Measurements from ENCODE around the gene ZNG1F. TPM values are rescaled to one million over a fixed set of nuclear protein-coding genes. Genes with fewer than 3 reads are reported as not detected.
"Not testable (repeated sequence)": the region's sequence is repeated elsewhere in the genome, so short reads cannot be mapped to it uniquely, and the experiment has no call there.

The ZNG1F gene
- total RNA-seq (2014; rRNA removed; shearing (Covaris generic); ENCODE audit: low replicate concordance) = 0.07 and 3.2 TPM in 2 replicates

GRCh38 chr9:41189217-41189616 is at the start of gene ZNG1F:
Gene ZNG1F, minus strand, starts transcription at chr9:41189317. Its CDS starts 59 bp downstream, at chr9:41189258.
- in situ Hi-C loops (cut with HindIII; ENCODE audit: low pct_unique_long_range_greater_than_20kb, low sequenced_read_pairs); DNase-seq (ENCODE audit: low read depth): not testable (repeated sequence)

GRCh38 chr9:41237110-41237749 is 48.1 kb upstream of the ZNG1F start:
- in situ Hi-C loops (cut with HindIII; ENCODE audit: low pct_unique_long_range_greater_than_20kb, low sequenced_read_pairs); DNase-seq (ENCODE audit: low read depth): not testable (repeated sequence)

DNA sequence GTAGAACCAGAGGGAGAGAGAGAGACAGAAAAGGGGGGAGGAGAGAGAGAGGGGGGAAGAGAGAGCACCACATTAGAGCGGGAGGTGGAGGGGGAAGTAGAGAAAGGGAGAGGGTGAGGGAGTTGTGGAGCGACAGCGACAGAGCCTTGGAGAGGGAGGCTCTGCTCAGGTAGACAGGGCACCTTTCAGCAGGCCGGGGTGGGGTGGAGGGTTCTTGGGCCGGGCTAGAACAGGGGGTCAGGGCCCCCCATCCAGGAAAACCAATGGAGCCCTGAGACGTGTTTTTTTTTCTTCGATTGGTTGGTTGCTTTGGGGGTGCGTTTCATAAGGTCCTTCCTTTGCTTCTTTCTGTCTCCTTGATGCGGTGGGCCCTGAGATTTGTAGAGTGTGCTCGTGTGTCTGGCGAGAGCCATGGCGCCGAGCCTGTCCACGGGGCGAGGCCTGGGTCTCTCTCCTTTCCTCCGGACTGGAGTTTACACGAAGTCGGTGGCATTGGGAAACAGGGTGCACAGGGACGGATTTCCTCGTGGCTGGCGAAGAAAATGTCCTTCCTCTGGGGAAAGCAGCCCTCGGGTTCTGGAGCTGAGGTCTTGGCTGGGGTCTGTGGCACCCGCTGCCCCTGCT is 47.5 kb upstream of the ZNG1F start:
- in situ Hi-C loops (cut with HindIII; ENCODE audit: low pct_unique_long_range_greater_than_20kb, low sequenced_read_pairs); DNase-seq (ENCODE audit: low read depth): not testable (repeated sequence)

GRCh38 chr9:41234811-41235805 is 46.0 kb upstream of the ZNG1F start:
- in situ Hi-C loops (cut with HindIII; ENCODE audit: low pct_unique_long_range_greater_than_20kb, low sequenced_read_pairs); DNase-seq (ENCODE audit: low read depth): not testable (repeated sequence)

DNA sequence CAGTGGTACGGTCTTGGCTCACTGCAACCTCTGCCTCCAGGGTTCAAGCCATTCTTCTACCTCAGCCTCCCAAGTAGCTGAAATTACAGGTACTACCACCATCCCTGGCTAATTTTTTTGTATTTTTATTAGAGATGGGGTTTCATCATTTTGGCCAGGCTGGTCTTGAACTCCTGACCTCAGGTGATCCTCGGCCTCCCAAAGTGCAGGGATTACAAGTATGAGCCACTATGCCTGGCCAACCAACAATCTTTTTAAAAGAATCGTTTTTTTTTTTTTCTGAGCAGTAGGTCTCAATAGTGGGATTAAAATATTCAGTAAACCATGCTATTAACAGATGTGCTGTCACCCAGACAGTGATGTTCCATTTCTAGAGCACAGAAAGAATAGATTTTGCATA is 45.1 kb upstream of the ZNG1F start:
- DNase-seq (ENCODE audit: low read depth); in situ Hi-C loops (cut with HindIII; ENCODE audit: low pct_unique_long_range_greater_than_20kb, low sequenced_read_pairs): not testable (repeated sequence)

GRCh38 chr9:41232326-41232725 is 43.2 kb upstream of the ZNG1F start:
- DNase-seq (ENCODE audit: low read depth); in situ Hi-C loops (cut with HindIII; ENCODE audit: low pct_unique_long_range_greater_than_20kb, low sequenced_read_pairs): not testable (repeated sequence)

- DNase-seq (ENCODE audit: low read depth); in situ Hi-C loops (cut with HindIII; ENCODE audit: low pct_unique_long_range_greater_than_20kb, low sequenced_read_pairs): not testable (repeated sequence)
Observed at GRCh38 chr9:41230418-41230817, 41.3 kb upstream of the ZNG1F start.

DNA sequence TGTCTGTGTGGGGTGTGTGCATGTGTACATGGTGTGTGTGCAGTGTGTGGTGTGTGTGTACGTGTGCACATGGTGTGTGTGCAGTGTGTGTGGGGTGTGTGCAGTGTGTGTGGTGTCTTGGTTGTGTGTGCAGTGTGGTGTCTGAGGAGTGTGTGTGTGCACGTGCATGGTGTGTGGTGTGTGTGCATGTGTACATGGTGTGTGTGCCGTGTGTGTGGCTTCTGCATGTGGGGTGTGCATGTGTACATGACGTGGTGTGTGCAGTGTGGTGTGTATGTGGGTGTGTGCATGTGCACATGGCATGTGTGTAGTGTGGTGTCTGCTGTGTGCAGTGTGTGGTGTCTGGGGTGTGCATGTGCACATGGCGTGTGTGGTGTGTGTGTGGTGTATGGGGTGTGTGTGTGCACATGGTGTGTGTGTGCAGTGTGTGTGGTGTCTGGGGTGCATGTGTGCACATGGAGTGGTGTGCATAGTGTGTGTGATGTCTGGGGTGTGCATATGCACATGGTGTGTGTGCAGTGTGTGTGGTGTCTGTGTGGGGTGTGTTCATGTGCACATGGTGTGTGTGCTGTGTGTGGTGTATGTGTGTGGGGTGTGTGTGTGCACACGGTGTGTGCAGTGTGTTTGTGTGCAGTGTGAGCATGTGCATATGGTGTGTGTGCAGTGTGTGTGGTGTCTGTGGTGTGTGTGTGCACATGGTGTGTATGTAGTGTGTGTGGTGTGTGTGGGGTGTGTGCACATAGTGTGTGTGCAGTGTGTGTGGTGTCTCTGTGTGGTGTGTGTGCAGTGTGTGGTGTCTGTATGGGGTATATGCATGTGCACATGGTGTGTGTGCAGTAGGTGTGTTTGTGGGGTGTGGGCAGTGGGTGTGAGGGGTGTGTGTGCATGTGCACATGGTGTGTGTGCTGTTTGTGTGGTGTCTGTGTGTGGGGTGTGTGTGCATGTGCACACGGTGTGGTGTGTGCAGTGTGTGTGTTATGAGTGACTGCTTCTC is 40.6 kb upstream of the ZNG1F start:
- in situ Hi-C loops (cut with HindIII; ENCODE audit: low pct_unique_long_range_greater_than_20kb, low sequenced_read_pairs) = no loop called here
- peak; percentile 17 for DNase-seq (ENCODE audit: low read depth)

GRCh38 chr9:41219831-41220230 is 30.7 kb upstream of the ZNG1F start:
- in situ Hi-C loops (cut with HindIII; ENCODE audit: low pct_unique_long_range_greater_than_20kb, low sequenced_read_pairs); DNase-seq (ENCODE audit: low read depth): not testable (repeated sequence)

DNA sequence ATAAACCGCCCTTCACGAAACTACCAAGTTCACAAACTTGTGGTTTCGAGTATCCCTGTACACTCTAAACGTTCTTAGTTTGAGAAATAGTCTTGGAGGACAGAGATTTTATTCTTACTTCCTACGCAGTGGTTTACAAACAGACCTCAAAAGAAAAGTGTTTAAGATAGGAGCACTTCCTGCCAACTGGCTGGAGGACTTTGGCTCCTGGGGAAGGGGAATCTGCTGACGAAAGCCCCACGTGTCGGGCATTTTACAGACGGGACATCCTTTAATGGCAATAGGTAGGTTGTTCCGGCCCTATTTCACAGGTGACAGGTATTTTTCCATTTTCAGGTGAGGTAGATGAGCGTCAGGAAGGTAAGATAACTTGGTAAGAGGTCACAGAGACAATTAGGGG is 678 bp downstream of the ZNG1F start:
- DNase-seq (ENCODE audit: low read depth); in situ Hi-C loops (cut with HindIII; ENCODE audit: low pct_unique_long_range_greater_than_20kb, low sequenced_read_pairs): not testable (repeated sequence)

DNA sequence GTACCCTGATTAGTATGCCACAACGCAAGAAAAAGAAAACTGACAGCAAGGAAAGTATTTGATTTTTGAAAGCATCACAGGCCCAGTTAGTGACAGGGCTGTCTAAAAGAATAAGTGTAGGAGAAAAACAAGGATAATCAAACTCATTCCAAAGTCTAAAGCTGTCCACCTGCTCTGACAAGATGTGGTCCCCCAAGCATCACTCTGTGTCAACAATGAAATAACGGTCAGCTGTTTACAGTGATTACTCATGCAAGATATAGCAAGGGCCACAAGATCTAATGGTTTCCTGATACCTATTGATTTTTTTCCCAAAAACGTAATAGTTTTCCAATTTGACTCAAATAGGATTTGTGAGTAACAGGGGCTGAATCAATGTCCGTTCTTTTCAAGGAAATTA is 14.1 kb downstream of the ZNG1F start:
- in situ Hi-C loops (cut with HindIII; ENCODE audit: low pct_unique_long_range_greater_than_20kb, low sequenced_read_pairs); DNase-seq (ENCODE audit: low read depth): not testable (repeated sequence)

- DNase-seq (ENCODE audit: low read depth); in situ Hi-C loops (cut with HindIII; ENCODE audit: low pct_unique_long_range_greater_than_20kb, low sequenced_read_pairs): not testable (repeated sequence)
Observed at GRCh38 chr9:41150116-41150515, 39.0 kb downstream of the ZNG1F start.

GRCh38 chr9:41141878-41142277 is 47.2 kb downstream of the ZNG1F start:
- in situ Hi-C loops (cut with HindIII; ENCODE audit: low pct_unique_long_range_greater_than_20kb, low sequenced_read_pairs); DNase-seq (ENCODE audit: low read depth): not testable (repeated sequence)

- in situ Hi-C loops (cut with HindIII; ENCODE audit: low pct_unique_long_range_greater_than_20kb, low sequenced_read_pairs); DNase-seq (ENCODE audit: low read depth): not testable (repeated sequence)
Observed at GRCh38 chr9:41128581-41128980, 60.5 kb downstream of the ZNG1F start, which contains the start of gene FOXD4L6. Gene FOXD4L6, minus strand, starts transcription at chr9:41128681. Its CDS starts 298 bp downstream, at chr9:41128383.

GRCh38 chr9:41126746-41127446 is 62.2 kb downstream of the ZNG1F start:
- in situ Hi-C loops (cut with HindIII; ENCODE audit: low pct_unique_long_range_greater_than_20kb, low sequenced_read_pairs); DNase-seq (ENCODE audit: low read depth): not testable (repeated sequence)

GRCh38 chr9:41125936-41126335 is 63.2 kb downstream of the ZNG1F start:
- DNase-seq (ENCODE audit: low read depth); in situ Hi-C loops (cut with HindIII; ENCODE audit: low pct_unique_long_range_greater_than_20kb, low sequenced_read_pairs): not testable (repeated sequence)
